Measurements from ENCODE around the gene AP2M1.
"Not testable (repeated sequence)": the region's sequence is repeated elsewhere in the genome, so short reads cannot be mapped to it uniquely, and the experiment has no call there.

Gene AP2M1

DNA sequence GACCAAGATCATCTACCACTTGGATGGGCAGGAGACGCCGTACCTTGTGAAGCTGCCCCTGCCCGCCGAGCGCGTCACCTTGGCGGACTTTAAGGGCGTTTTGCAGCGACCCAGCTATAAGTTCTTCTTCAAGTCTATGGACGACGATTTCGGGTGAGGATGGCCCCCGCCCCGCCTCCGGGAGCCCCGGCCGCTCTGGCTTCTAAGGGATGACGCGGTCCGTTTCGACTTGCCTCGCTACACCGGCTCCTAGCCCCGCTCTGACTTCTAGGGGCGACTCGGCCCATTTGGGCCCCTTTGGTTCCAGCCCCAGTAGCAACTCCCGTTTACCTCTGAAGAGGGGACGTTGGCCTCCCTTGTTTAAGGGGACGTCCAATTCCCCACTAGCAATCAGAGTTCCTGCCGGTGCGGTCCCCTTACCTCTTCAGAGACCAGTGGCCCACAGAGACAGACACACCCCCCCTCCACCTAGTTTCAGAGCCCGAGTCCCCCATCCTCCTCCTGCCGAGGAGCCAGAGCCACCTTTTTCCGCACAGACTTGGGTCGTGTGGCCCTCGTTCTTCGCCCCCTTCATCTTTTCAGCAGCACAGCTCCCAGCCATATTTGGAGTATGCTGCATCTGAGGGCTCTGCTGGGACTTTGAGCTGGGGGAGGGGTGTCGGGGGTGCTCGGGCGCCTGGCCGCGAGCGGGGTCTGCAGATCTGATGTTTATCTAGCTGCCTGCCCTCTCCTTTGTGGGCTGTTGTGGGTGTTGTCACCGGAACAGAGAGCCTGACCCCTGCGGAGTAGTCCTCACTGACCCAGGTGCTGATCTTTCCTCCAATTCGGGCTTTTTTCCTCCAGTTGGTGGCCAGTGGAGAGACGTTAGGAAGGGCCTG is 18.8 kb upstream of the AP2M1 start:
- TF ChIP-seq, protein P1, sequence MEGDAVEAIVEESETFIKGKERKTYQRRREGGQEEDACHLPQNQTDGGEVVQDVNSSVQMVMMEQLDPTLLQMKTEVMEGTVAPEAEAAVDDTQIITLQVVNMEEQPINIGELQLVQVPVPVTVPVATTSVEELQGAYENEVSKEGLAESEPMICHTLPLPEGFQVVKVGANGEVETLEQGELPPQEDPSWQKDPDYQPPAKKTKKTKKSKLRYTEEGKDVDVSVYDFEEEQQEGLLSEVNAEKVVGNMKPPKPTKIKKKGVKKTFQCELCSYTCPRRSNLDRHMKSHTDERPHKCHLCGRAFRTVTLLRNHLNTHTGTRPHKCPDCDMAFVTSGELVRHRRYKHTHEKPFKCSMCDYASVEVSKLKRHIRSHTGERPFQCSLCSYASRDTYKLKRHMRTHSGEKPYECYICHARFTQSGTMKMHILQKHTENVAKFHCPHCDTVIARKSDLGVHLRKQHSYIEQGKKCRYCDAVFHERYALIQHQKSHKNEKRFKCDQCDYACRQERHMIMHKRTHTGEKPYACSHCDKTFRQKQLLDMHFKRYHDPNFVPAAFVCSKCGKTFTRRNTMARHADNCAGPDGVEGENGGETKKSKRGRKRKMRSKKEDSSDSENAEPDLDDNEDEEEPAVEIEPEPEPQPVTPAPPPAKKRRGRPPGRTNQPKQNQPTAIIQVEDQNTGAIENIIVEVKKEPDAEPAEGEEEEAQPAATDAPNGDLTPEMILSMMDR (IDR thresholded peaks at IDR 0.05; ENCODE audit: extremely low read depth, insufficient read depth, missing control alignments): no peak
- peak; percentile 65 for DNase-seq (ENCODE audit: low spot score)
- in situ Hi-C loops (cut with MboI; ENCODE audit: low pct_unique_long_range_greater_than_20kb, low sequenced_read_pairs, unreplicated experiment): no loop called here

DNA sequence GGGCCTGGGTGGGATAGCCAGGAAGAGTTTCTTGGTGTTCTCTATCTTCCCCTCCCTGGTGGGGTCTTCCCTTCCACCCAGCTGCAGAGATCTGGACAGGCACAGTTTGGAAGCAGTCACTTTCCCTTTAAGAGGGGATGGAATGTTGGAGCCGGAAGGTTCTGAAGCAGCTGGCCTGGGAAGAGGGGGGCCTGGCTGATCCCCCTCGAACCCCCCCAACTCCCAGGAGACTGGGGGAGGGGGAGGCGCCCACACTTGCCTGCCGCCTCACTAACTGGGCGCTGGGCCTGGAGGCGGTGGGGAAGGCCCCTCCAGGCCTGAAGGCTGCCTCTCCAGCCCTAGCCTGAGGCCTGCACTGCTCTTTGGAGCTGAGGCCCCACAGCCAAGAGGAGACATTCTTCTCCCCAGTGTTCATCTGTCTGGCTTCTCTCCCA is 18.1 kb upstream of the AP2M1 start:
- TF ChIP-seq, protein P1 (IDR thresholded peaks at IDR 0.05; ENCODE audit: extremely low read depth, insufficient read depth, missing control alignments): no peak
- in situ Hi-C loops (cut with MboI; ENCODE audit: low pct_unique_long_range_greater_than_20kb, low sequenced_read_pairs, unreplicated experiment): no loop called here
- no peak for DNase-seq (ENCODE audit: low spot score)

DNA sequence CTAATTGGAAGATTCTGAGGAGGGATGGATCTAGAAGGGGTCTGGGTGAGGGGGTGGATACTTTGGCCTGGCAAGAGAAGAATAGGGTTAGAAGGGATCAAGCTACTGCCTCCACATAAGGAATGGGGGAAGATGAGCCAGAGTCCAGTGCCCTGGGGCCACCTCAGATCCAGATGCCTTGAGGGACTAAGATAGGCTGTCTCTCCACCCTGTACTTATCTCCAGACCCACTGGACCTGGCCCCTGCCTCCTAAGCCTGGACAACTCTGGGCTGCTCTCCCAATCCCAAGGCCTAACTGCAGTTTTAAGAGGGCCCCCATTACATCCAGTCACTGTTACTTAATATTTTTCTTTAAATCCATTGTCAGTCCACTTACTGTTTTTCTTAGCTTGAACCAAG is 17.4 kb upstream of the AP2M1 start:
- DNase-seq (ENCODE audit: low spot score): no peak
- TF ChIP-seq, protein P1 (IDR thresholded peaks at IDR 0.05; ENCODE audit: extremely low read depth, insufficient read depth, missing control alignments): no peak
- in situ Hi-C loops (cut with MboI; ENCODE audit: low pct_unique_long_range_greater_than_20kb, low sequenced_read_pairs, unreplicated experiment): no loop called here

DNA sequence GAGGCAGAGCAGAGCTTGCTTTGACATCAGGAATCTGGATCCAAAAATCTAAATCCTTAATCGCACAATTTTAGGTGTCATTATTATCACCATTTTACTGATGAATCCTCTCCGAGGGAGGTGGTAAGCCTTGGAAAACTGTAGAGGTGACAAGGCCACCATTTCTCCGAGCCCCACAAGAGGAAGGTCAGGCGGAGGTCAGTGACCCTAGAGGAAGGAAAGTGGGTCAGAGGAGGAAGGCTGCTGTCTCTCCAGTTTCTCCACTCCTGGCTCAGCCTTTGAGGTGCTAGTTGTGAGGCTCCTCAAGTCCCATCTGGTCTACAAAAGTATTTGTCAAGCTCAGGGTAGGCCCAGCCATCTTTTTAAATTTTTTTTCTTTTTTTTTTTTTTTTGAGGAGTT is 16.3 kb upstream of the AP2M1 start:
- in situ Hi-C loops (cut with MboI; ENCODE audit: low pct_unique_long_range_greater_than_20kb, low sequenced_read_pairs, unreplicated experiment): no loop called here
- TF ChIP-seq, protein P1 (IDR thresholded peaks at IDR 0.05; ENCODE audit: extremely low read depth, insufficient read depth, missing control alignments): no peak

DNA sequence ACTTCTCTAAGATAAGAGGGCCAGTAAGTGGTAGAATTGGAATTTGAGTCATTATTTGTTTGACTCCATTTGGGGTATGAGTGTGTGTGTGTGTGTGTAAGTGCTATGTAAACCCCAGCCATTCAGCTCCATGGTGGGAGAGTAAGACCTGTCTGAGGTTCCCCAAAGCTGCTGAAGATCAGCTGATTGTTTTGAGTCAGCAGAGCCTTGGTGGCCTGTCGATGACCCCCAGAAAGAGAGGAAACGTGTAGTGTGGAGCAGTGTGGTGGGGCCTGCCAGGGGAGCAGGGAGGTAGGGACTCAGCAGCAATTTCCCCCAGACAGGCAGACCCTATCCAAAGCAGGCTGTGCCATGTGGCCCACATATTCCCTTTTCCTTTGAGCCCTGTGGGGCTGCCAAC is 14.2 kb upstream of the AP2M1 start:
- TF ChIP-seq, protein P1 (IDR thresholded peaks at IDR 0.05; ENCODE audit: extremely low read depth, insufficient read depth, missing control alignments): no peak
- in situ Hi-C loops (cut with MboI; ENCODE audit: low pct_unique_long_range_greater_than_20kb, low sequenced_read_pairs, unreplicated experiment): no loop called here
- DNase-seq (ENCODE audit: low spot score): peak; percentile 63

More for the DNA sequence above, 16.3 kb upstream of the AP2M1 start:
- no peak for DNase-seq (ENCODE audit: low spot score)

DNA sequence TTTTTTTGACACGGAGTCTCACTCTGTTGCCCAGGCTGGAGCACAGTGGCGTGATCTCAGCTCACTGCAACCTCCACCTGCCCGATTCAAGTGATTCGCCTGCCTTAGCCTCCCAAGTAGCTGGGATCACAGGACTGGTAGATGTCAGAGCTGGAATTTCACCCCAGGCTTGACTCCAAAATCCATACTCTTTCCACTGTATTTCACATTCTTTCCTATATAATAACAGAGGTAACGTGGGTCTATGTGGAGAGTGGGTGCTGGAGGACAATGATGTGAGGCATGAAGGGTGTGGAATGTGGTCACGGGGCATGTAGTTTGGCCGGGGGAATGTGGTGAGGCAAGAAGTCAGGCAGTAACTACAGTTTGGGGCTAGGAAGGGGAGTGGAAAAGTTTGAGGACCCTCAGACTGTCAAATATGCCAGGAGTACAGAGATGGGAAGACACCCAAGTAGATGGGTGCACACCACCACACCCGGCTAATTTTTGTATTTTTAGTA is 12.0 kb upstream of the AP2M1 start:
- in situ Hi-C loops (cut with MboI; ENCODE audit: low pct_unique_long_range_greater_than_20kb, low sequenced_read_pairs, unreplicated experiment); DNase-seq (ENCODE audit: low spot score): not testable (repeated sequence)

DNA sequence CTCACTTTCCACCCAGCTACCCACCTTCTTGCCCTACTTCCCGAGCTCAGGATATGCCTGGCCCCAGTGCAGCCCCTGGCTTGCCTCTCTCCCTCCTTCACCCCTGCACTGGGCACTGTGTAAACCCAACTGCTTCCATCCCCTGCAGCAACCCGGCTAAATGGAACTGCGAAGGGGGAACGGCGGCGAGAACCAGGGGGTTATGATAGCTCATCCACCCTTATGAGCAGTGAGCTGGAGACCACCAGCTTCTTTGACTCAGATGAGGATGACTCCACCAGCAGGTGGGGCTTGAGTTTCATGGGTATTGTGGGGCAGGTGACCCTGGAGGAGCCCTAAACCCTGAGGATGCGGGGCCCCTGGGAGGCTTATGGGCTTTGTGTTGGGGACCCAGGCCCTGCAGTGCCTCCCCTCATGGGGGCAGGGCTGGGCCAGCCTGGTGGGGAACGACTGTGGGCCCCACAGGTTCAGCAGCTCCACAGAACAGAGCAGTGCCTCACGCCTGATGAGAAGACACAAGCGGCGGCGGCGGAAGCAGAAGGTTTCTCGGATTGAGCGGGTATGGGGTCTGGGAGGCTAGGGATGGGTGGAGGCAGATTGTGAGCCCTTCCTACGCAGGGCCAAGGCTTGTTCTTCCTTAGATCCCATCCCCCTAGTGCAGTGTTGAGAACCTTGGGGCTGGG is 9.9 kb upstream of the AP2M1 start:
- in situ Hi-C loops (cut with MboI; ENCODE audit: low pct_unique_long_range_greater_than_20kb, low sequenced_read_pairs, unreplicated experiment): no loop called here
- TF ChIP-seq, protein P1 (IDR thresholded peaks at IDR 0.05; ENCODE audit: extremely low read depth, insufficient read depth, missing control alignments): no peak

More for the DNA sequence above, 9.9 kb upstream of the AP2M1 start:
- no peak for DNase-seq (ENCODE audit: low spot score)
